Measurements from ENCODE around the gene SH2D1A. TPM values are rescaled to one million over a fixed set of nuclear protein-coding genes. Genes with fewer than 3 reads are reported as not detected.

Gene SH2D1A
- total RNA-seq, 1 donor from 2014 or later, result 1.9 TPM

GRCh38 chrX:124346877-124347241 lies 496 bp downstream of the SH2D1A start:
- H3K27ac Mint-ChIP-seq (ENCODE audit: unreplicated experiment), result peak overlapping the region; percentile 84
- no peaks in the 10 kb centered on the region for H3K27me3 Mint-ChIP-seq (ENCODE audit: low read depth)
- no peaks in the 10 kb centered on the region for H3K36me3 Mint-ChIP-seq (ENCODE audit: low read depth)
- H3K9me3 Mint-ChIP-seq, result no peaks in the 10 kb centered on the region
- peaks cover 54% of the 10 kb centered on the region for H3K4me1 Mint-ChIP-seq
- no peak overlapping the region for H3K4me3 Mint-ChIP-seq
- TF ChIP-seq CTCF (conservative IDR thresholded peaks at IDR 0.05), result no peak
- DNase-seq (ENCODE audit: low read depth, low spot score), result no peak

GRCh38 chrX:124347242-124347641 lies 879 bp downstream of the SH2D1A start:
- H3K4me3 Mint-ChIP-seq, result no peak overlapping the region
- H3K4me1 Mint-ChIP-seq, result peaks cover 50% of the 10 kb centered on the region
- no peaks in the 10 kb centered on the region for H3K36me3 Mint-ChIP-seq (ENCODE audit: low read depth)
- peak overlapping the region; percentile 84 for H3K27ac Mint-ChIP-seq (ENCODE audit: unreplicated experiment)
- H3K9me3 Mint-ChIP-seq, result no peaks in the 10 kb centered on the region
- no peak for TF ChIP-seq CTCF (conservative IDR thresholded peaks at IDR 0.05)
- no peak for DNase-seq (ENCODE audit: low read depth, low spot score)
- no peaks in the 10 kb centered on the region for H3K27me3 Mint-ChIP-seq (ENCODE audit: low read depth)

GRCh38 chrX:124348182-124348581 lies 1.8 kb downstream of the SH2D1A start:
- peak overlapping the region; percentile 85 for H3K27ac Mint-ChIP-seq (ENCODE audit: unreplicated experiment)
- H3K27me3 Mint-ChIP-seq (ENCODE audit: low read depth), result no peaks in the 10 kb centered on the region
- H3K4me1 Mint-ChIP-seq, result peaks cover 40% of the 10 kb centered on the region
- TF ChIP-seq CTCF (conservative IDR thresholded peaks at IDR 0.05), result no peak
- no peaks in the 10 kb centered on the region for H3K36me3 Mint-ChIP-seq (ENCODE audit: low read depth)
- no peaks in the 10 kb centered on the region for H3K9me3 Mint-ChIP-seq
- DNase-seq (ENCODE audit: low read depth, low spot score), result no peak
- H3K4me3 Mint-ChIP-seq, result no peak overlapping the region

GRCh38 chrX:124348885-124349453 lies 2.6 kb downstream of the SH2D1A start:
- Mint-ChIP-seq H3K36me3 (ENCODE audit: low read depth) (no peaks in the 10 kb centered on the region), H3K27me3 (ENCODE audit: low read depth) (no peaks in the 10 kb centered on the region), H3K27ac (ENCODE audit: unreplicated experiment) (no peak overlapping the region), H3K9me3 (no peaks in the 10 kb centered on the region), H3K4me1 (peaks cover 37% of the 10 kb centered on the region), H3K4me3 (no peak overlapping the region)
- no peak for TF ChIP-seq CTCF (conservative IDR thresholded peaks at IDR 0.05)
- DNase-seq (ENCODE audit: low read depth, low spot score), result no peak

- Mint-ChIP-seq H3K27ac (ENCODE audit: unreplicated experiment) (no peak overlapping the region), H3K4me3 (no peak overlapping the region), H3K4me1 (peaks cover 8% of the 10 kb centered on the region), H3K9me3 (peaks cover 4% of the 10 kb centered on the region), H3K27me3 (ENCODE audit: low read depth) (no peaks in the 10 kb centered on the region), H3K36me3 (ENCODE audit: low read depth) (no peaks in the 10 kb centered on the region)
- no peak for TF ChIP-seq CTCF (conservative IDR thresholded peaks at IDR 0.05)
- DNase-seq (ENCODE audit: low read depth, low spot score), result no peak
Measured at GRCh38 chrX:124354648-124355047, 8.3 kb downstream of the SH2D1A start.

Data from neural crest cell (in vitro differentiated cells).